Stimulated activated naive CD8-positive, alpha-beta T cell treated with anti-CD3 and anti-CD28 coated beads, Interleukin-15, Interleukin-2, amounts not matched to agents 100 U/mL and 50 U/mL, for 24 hours (primary cell): Measurements from ENCODE around the gene TIAM2.

Source experiments
- ATAC-seq: fragments of 150-1000 bp; cut with Tn5 transposase; one replicate; pipeline ENCODE4 v1.10.0; 2021
- DNase-seq: peaks from one replicate; pipeline ENCODE4 v3.0.0; 2021

Gene TIAM2

GRCh38 chr6:155061381-155061780, 66.3 kb downstream of the TIAM2 start:
- DNase-seq (no peak), ATAC-seq (no peak)

- DNase-seq: no peak
- ATAC-seq: no peak
Measured at GRCh38 chr6:155062866-155063341, 67.8 kb downstream of the TIAM2 start.

- DNase-seq (no peak), ATAC-seq (no peak)
Measured at GRCh38 chr6:155064303-155064702, 69.2 kb downstream of the TIAM2 start.

- DNase-seq (no peak), ATAC-seq (no peak)
Measured at GRCh38 chr6:155066361-155066760, 71.2 kb downstream of the TIAM2 start.

- DNase-seq (no peak), ATAC-seq (no peak)
Measured at GRCh38 chr6:155066921-155067680, 72.0 kb downstream of the TIAM2 start.

GRCh38 chr6:155067956-155068615, 73.0 kb downstream of the TIAM2 start:
- ATAC-seq: no peak

GRCh38 chr6:155069543-155069942, 74.4 kb downstream of the TIAM2 start:
- no peak for DNase-seq
- ATAC-seq: no peak

More at GRCh38 chr6:155067956-155068615, 73.0 kb downstream of the TIAM2 start:
- DNase-seq: no peak

- DNase-seq: no peak
- ATAC-seq: no peak
Measured at GRCh38 chr6:155075930-155076695, 81.0 kb downstream of the TIAM2 start.

GRCh38 chr6:155077331-155077730, 82.2 kb downstream of the TIAM2 start:
- no peak for DNase-seq
- no peak for ATAC-seq

- no peak for DNase-seq
- ATAC-seq: no peak
Measured at GRCh38 chr6:155077784-155078183, 82.7 kb downstream of the TIAM2 start.

- ATAC-seq: no peak
- DNase-seq: no peak
Measured at GRCh38 chr6:155078331-155078745, 83.2 kb downstream of the TIAM2 start.

GRCh38 chr6:155079985-155080452, 84.9 kb downstream of the TIAM2 start:
- DNase-seq (peak; percentile 23), ATAC-seq (peak; percentile 65)

- DNase-seq (no peak), ATAC-seq (no peak)
Measured at GRCh38 chr6:155080881-155081845, 86.0 kb downstream of the TIAM2 start.

GRCh38 chr6:155084431-155085123, 89.5 kb downstream of the TIAM2 start:
- DNase-seq (no peak), ATAC-seq (no peak)

- DNase-seq (no peak), ATAC-seq (no peak)
Measured at GRCh38 chr6:155085582-155086257, 90.6 kb downstream of the TIAM2 start.

GRCh38 chr6:155088856-155089255, 93.7 kb downstream of the TIAM2 start:
- ATAC-seq (no peak), DNase-seq (no peak)

GRCh38 chr6:155089746-155090145, 94.6 kb downstream of the TIAM2 start:
- DNase-seq (no peak), ATAC-seq (no peak)

GRCh38 chr6:155090166-155090565, 95.1 kb downstream of the TIAM2 start:
- ATAC-seq (no peak), DNase-seq (no peak)

- DNase-seq: no peak
- no peak for ATAC-seq
Measured at GRCh38 chr6:155091756-155092155, 96.6 kb downstream of the TIAM2 start.

- peak; percentile 27 for DNase-seq
- ATAC-seq: peak; percentile 72
Measured at GRCh38 chr6:155093430-155093829, 98.3 kb downstream of the TIAM2 start.
